Muscle layer of duodenum (tissue), 2 donors: Measurements from ENCODE around the gene MRPS27.

Experiments
- H3K27ac ChIP-seq: one replicate; pipeline ENCODE4 v1.7.0; 2013; ENCODE audit warnings: mild to moderate bottlenecking, low read length
- H3K27me3 ChIP-seq: one replicate; pipeline ENCODE4 v1.7.0; 2013; ENCODE audit warnings: low read depth, mild to moderate bottlenecking, control low read depth, low read length
- H3K36me3 ChIP-seq, 2 donors: one replicate each; pipeline ENCODE4 v1.7.0; 2013; ENCODE audit warnings: low read length in 2 of 2, control low read depth in 1 of 2, mild to moderate bottlenecking in 1 of 2; ENCODE audit not compliant: insufficient read depth in 2 of 2, control insufficient read depth in 1 of 2
- H3K4me1 ChIP-seq, 2 donors: one replicate each; pipeline ENCODE4 v1.7.0; 2013; ENCODE audit warnings: low read length in 2 of 2, mild to moderate bottlenecking in 2 of 2, control low read depth in 1 of 2, moderate library complexity in 1 of 2; ENCODE audit not compliant: insufficient read depth in 2 of 2, control insufficient read depth in 1 of 2
- H3K4me3 ChIP-seq, 2 donors: one replicate each; pipeline ENCODE4 v1.7.0; 2013; ENCODE audit warnings: low read length in 2 of 2, low read depth in 1 of 2, mild to moderate bottlenecking in 1 of 2
- H3K9me3 ChIP-seq, 2 donors: one replicate each; pipeline ENCODE4 v1.7.0; 2013; ENCODE audit warnings: low read length in 2 of 2, control low read depth in 1 of 2, mild to moderate bottlenecking in 1 of 2; ENCODE audit not compliant: control insufficient read depth in 1 of 2
- donor health status: healthy.

MRPS27 gene

DNA sequence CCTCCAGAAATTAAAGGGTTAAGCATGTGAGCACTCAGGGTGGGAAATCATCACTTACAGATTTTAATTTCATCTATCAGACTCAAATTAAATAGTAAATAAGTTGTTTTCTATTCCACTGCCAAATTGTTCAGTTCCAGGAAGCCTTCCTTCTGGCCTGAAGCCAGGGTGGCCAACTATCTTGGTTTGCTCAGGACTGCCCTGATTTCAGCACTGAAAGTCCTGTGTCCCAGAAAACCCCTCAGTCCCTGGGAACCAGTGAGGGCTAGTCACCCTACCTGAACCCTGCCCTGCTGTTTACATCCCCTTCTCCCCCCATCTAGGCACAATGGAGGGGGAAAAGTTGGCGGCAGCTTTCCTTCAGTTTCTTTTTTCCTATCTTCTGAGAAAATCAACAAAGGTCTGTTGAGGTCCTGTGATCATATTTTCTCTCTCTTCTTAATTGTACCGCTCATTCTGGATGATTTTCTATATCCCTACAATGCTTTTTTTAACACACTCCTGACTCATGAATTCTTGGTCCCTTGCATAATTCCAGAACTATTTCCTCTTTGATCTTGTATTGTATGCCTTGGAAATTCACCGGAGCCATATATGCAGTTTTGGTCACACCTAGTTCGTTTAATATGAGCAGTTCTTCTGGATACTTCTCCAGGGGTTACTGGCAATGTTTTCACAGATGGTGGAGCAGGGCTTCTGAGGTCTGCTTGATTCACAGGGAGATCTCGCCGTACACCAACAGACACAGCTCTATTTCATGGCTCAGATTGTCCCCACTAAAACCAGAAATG is 109.0 kb downstream of the MRPS27 start:
- Histone ChIP-seq H3K36me3 (peaks cover 0 to 3% of the 10 kb centered on the region in 2 donors), H3K27me3 (no peaks in the 10 kb centered on the region), H3K27ac (no peak overlapping the region), H3K9me3 (no peaks in the 10 kb centered on the region), H3K4me1 (no peaks in the 10 kb centered on the region), H3K4me3 (no peak overlapping the region)

DNA sequence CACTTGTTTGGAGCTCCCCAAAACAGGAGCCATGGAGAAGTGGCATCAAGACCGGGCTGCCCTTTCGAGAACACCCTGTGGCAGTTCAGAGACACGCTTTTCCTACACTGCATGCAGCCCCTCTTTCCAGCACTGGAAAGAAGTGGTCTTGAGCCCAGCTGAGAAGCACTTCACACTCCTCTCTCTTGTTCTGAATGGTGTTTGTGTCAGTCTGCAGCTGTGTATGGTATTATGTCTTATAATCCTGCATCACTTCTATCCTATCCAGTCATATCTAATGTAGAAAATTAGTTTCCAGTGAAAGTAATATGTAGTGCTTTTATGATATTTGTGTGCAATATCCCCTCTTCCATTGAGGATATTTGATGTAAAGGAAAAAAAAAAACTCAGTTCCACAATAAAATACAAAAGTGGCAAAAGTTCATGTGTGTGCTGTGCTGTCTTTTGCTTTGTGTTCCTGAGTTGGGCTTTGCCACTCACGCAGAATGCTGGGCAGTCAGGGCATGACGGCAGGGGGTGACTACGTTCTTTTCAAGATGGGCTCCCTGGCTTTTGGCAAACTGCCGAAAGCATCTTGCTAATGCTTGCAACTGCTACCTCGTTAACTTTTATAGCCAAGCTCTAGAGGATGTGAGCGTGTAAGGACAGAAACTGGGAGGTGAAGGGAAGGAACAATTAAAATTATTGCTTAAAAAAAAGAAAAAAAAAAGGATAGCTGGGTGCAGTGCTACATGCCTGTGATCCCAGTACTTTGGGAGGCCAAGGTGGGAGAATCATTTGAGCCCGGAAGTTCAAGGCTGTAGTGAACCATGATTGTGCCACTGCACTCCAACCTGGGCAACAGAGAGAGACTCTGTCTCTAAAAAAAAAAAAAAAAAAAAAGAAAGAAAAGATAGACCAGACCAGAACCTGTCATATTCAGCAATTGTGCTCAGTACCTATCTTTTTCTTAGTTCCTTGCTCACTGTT is 110.6 kb downstream of the MRPS27 start:
- Histone ChIP-seq H3K36me3 (peaks cover 7 to 14% of the 10 kb centered on the region in 2 donors), H3K27ac (no peak overlapping the region), H3K9me3 (no peaks in the 10 kb centered on the region), H3K4me1 (no peaks in the 10 kb centered on the region), H3K27me3 (no peaks in the 10 kb centered on the region), H3K4me3 (no peak overlapping the region)

DNA sequence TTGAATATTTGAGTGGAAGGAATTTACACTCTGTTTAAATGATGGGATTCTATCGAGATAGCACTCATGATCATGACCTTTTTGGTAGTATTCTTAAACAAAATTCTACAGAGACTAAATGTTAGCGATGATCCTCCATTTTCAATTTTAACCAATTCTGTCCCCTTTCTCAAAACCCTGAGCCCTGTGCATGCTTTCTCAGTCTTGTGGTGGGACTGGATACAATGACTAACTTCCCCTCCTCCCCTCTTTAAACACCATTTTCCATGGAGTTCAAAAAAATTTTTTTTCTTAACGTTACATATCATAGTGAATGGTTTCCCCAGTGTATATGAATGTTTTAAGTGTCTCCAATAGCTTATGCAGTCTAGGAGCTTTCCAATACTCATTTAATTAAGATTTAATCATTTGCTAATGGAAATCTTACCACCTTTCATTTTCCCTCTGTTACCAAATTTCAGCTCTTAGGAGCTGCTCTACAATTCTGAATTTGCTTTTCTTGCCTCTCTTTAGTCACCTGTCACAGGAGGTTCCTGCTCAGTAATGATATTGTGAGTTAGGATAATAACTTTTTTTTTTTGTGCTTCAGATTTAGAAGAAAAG is 111.6 kb downstream of the MRPS27 start:
- Histone ChIP-seq H3K27me3 (no peaks in the 10 kb centered on the region), H3K9me3 (no peaks in the 10 kb centered on the region), H3K27ac (no peak overlapping the region), H3K4me3 (no peak overlapping the region), H3K4me1 (no peaks in the 10 kb centered on the region), H3K36me3 (peaks cover 13 to 24% of the 10 kb centered on the region in 2 donors)

DNA sequence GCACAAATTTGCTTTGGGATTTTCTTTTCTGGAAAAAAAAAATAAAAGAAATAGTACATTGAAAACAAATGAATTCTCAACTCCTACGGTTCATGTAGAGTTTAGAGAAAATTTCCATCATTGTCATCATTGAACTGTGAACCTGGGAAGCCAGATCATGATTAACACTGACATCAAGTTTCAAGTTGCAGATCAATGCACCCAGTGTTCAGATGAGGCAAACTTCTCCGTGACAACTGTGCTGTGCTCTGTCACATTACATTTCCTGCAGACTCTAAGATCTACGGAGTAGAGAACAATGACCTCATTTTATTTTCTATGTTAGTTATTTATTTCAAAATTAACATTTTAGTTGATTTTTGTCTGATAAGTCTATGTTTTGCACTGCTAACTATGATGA is 113.0 kb downstream of the MRPS27 start:
- H3K27me3 ChIP-seq: no peaks in the 10 kb centered on the region
- H3K4me3 ChIP-seq: no peak overlapping the region
- H3K9me3 ChIP-seq: no peaks in the 10 kb centered on the region
- no peaks in the 10 kb centered on the region for H3K4me1 ChIP-seq
- peaks cover 13 to 27% of the 10 kb centered on the region in 2 donors for H3K36me3 ChIP-seq
- no peak overlapping the region for H3K27ac ChIP-seq

DNA sequence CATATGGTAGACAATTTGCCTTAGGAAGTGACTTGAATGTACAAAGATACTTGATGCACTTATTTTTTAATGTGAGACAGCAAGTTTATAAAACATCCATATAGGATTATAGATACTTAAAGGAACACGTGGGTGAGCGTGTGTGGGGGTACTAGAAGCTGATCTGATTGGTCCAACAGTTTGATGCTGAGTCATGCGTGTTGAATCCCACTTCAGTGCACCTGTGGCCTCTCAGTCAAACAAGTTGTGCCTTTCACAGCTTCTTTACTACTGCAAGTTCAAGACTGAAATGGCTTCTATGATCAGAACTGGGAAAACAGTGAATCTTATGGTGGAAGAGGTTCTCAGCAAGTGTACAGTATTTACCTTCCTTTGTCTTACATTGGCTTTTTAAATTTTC is 113.9 kb downstream of the MRPS27 start:
- H3K4me1 ChIP-seq: no peaks in the 10 kb centered on the region
- H3K9me3 ChIP-seq: no peaks in the 10 kb centered on the region
- H3K36me3 ChIP-seq: peaks cover 13 to 27% of the 10 kb centered on the region in 2 donors
- no peak overlapping the region for H3K4me3 ChIP-seq
- H3K27me3 ChIP-seq: no peaks in the 10 kb centered on the region
- no peak overlapping the region for H3K27ac ChIP-seq

DNA sequence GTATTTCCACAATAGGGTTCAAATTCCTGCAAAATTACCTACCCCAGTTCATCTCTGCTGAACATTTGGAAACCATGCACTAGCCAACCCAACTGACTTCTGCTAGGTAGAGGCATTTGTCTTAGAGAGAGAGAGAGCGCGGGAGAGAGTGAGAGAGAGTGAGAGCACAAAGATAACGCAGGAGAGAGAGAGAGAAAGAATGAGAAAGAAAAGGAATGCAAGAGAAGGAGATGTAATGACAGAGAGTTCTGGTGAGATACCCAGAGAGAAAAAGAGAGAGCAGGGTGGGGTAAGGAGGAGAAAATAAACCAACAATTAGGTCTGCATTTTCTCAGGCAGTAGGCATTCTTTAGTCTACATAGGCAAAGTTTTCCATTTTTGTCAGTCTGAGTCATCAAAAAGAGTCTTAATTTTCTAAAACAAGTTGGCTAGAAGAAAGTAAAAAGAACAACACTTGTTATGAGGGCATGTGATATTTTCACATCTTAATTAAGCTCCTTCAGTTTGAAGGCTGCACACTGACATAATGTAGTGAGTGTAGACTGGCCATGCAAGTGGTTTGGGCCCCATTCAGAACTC is 114.5 kb downstream of the MRPS27 start:
- no peaks in the 10 kb centered on the region for H3K9me3 ChIP-seq
- H3K36me3 ChIP-seq: peaks cover 13 to 27% of the 10 kb centered on the region in 2 donors
- H3K27ac ChIP-seq: no peak overlapping the region
- no peaks in the 10 kb centered on the region for H3K4me1 ChIP-seq
- H3K4me3 ChIP-seq: no peak overlapping the region
- no peaks in the 10 kb centered on the region for H3K27me3 ChIP-seq

DNA sequence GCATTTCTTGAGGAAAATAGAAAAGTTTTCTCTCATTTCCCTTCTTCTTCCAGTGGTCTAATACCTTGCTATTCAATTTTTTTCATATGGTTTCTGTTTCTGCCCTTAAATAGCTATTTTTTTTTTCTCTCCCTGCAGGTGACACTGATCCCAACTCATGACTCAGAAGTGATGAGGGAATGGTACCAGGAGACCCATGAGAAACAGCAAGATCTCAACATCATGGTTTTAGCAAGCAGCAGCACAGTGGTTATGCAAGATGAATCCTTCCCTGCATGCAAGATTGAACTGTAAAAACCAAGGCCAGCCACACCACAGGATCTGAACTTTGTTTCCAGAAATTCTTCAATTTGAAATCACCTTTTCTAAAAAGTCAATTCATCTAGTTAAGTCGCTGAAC is 115.1 kb downstream of the MRPS27 start:
- Histone ChIP-seq H3K4me1 (no peaks in the 10 kb centered on the region), H3K36me3 (peaks cover 18 to 32% of the 10 kb centered on the region in 2 donors), H3K27me3 (no peaks in the 10 kb centered on the region), H3K9me3 (no peaks in the 10 kb centered on the region), H3K4me3 (no peak overlapping the region), H3K27ac (no peak overlapping the region)

DNA sequence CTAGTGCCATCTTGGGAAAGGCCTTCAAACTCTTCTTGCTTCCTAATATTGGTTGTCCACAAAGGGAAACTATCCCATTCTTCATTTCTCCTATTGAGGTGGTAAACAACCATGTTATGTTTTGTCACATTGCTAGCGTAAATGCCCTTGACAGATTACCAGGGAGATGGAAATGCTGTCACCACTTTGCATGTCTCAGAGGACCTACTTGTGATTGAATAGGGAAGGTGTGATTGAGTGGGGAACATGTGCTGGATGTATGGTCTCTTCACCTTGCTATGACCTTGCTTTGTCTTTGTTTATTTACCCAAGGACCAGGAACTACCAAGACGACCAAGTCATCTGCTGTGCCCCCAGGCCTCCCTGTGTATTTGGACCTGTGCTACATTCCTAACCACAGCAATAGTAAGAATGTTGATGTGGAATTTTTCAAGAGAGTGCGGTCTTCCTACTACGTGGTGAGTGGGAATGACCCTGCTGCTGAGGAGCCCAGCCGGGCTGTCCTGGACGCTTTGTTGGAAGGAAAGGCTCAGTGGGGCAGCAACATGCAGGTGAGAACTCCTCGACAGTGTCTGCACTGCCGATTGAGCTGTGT is 116.7 kb downstream of the MRPS27 start:
- Histone ChIP-seq H3K4me1 (no peaks in the 10 kb centered on the region), H3K9me3 (no peaks in the 10 kb centered on the region), H3K36me3 (peaks cover 18 to 37% of the 10 kb centered on the region in 2 donors), H3K4me3 (no peak overlapping the region), H3K27me3 (no peaks in the 10 kb centered on the region), H3K27ac (no peak overlapping the region)

DNA sequence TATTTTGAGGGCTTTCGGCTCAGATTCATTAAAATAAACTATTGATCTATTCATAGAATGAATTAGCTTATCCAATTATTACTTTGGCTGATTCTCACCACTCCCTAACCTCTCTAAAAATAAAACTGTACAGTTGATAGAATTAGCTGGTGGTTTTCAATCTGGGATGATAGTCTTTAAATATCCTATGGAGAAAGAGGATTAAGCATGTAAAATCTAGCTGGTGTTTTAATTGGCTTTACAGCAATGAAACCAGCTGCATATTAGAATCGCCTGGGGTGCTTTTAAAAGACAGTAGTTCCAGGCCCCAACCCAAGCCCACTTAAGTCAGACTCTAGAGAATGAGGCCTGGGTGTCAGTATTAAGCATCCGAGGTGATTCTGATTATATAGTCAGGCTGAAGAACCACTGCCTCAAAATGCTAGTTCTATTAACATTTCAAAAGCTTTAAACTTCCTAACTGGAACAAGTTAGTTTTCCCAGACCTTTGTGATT is 117.7 kb downstream of the MRPS27 start:
- Histone ChIP-seq H3K27ac (no peak overlapping the region), H3K4me1 (no peaks in the 10 kb centered on the region), H3K4me3 (no peak overlapping the region), H3K27me3 (no peaks in the 10 kb centered on the region), H3K9me3 (no peaks in the 10 kb centered on the region), H3K36me3 (peaks cover 18 to 39% of the 10 kb centered on the region in 2 donors)

DNA sequence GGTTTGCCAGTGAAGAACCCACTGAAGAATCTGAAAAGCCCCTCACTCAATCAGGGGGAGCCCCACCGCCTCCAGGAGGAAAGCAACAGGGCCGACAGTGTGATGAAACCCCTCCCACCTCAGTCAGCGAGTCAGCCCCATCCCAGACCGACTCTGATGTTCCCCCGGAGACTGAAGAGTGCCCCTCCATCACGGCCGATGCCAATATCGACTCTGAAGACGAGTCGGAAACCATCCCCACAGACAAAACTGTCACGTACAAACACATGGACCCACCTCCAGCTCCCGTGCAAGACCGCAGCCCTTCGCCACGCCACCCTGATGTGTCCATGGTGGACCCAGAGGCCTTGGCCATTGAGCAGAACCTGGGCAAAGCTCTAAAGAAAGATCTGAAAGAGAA is 120.4 kb downstream of the MRPS27 start:
- peaks cover 12 to 33% of the 10 kb centered on the region in 2 donors for H3K36me3 ChIP-seq
- H3K4me1 ChIP-seq: no peaks in the 10 kb centered on the region
- H3K4me3 ChIP-seq: no peak overlapping the region
- no peak overlapping the region for H3K27ac ChIP-seq
- H3K27me3 ChIP-seq: no peaks in the 10 kb centered on the region
- no peaks in the 10 kb centered on the region for H3K9me3 ChIP-seq
